Measurements from ENCODE around the gene GPSM1. TPM values are rescaled to one million over a fixed set of nuclear protein-coding genes. Genes with fewer than 3 reads are reported as not detected.

GPSM1 gene
- polyA plus RNA-seq, 12 donors, result 14.2 to 45.9 (median 20.8) TPM; not detected in 1

- no peak for DNase-seq
Observed at GRCh38 chr9:136357202-136357725, 29.9 kb downstream of the GPSM1 start.

- DNase-seq, result no peak
Observed at GRCh38 chr9:136358016-136358415, 30.7 kb downstream of the GPSM1 start.

GRCh38 chr9:136358888-136359287 is 31.5 kb downstream of the GPSM1 start:
- DNase-seq, result no peak

- no peak for DNase-seq
Observed at GRCh38 chr9:136359774-136360718, 32.7 kb downstream of the GPSM1 start.

- DNase-seq, result no peak
Observed at GRCh38 chr9:136361047-136361753, 33.9 kb downstream of the GPSM1 start.

GRCh38 chr9:136361754-136362449 is 34.6 kb downstream of the GPSM1 start:
- peak; percentile 70 for DNase-seq

- no peak for DNase-seq
Observed at GRCh38 chr9:136362450-136362784, 35.1 kb downstream of the GPSM1 start.

GRCh38 chr9:136363106-136363948 is 36.0 kb downstream of the GPSM1 start, which contains the start of gene DNLZ:
DNLZ (minus strand) TSS chr9:136363744; CDS start chr9:136363714, 30 bp downstream.
- peak; percentile 92 for DNase-seq

- DNase-seq, result no peak
Observed at GRCh38 chr9:136363949-136364748, 36.8 kb downstream of the GPSM1 start.

- no peak for DNase-seq
Observed at GRCh38 chr9:136364942-136365774, 37.8 kb downstream of the GPSM1 start.

- DNase-seq, result no peak
Observed at GRCh38 chr9:136365775-136366222, 38.5 kb downstream of the GPSM1 start.

- DNase-seq, result no peak
Observed at GRCh38 chr9:136366826-136367225, 39.5 kb downstream of the GPSM1 start.

- DNase-seq, result no peak
Observed at GRCh38 chr9:136367296-136368145, 40.2 kb downstream of the GPSM1 start.

GRCh38 chr9:136368190-136368589 is 40.9 kb downstream of the GPSM1 start:
- no peak for DNase-seq

- no peak for DNase-seq
Observed at GRCh38 chr9:136370037-136370436, 42.7 kb downstream of the GPSM1 start.

GRCh38 chr9:136370687-136371532 is 43.6 kb downstream of the GPSM1 start:
- DNase-seq, result no peak

- DNase-seq, result no peak
Observed at GRCh38 chr9:136371533-136371880, 44.2 kb downstream of the GPSM1 start.
